NK-92 treated with Interleukin-12 subunit alpha and Interleukin-12 subunit beta, amount 100 ng/mL, for 24 hours (cell line): ENCODE results near the gene CTSZ.
A peak's percentile ranks its signal among the peaks of the same experiment; 100 is the strongest.
"Not testable (repeated sequence)": the region's sequence is repeated elsewhere in the genome, so short reads cannot be mapped to it uniquely, and the experiment has no call there.

Experiments
- DNase-seq: peaks from one replicate; lab custom pipeline; 2025; lab: John Stamatoyannopoulos, UW

The CTSZ gene

DNA sequence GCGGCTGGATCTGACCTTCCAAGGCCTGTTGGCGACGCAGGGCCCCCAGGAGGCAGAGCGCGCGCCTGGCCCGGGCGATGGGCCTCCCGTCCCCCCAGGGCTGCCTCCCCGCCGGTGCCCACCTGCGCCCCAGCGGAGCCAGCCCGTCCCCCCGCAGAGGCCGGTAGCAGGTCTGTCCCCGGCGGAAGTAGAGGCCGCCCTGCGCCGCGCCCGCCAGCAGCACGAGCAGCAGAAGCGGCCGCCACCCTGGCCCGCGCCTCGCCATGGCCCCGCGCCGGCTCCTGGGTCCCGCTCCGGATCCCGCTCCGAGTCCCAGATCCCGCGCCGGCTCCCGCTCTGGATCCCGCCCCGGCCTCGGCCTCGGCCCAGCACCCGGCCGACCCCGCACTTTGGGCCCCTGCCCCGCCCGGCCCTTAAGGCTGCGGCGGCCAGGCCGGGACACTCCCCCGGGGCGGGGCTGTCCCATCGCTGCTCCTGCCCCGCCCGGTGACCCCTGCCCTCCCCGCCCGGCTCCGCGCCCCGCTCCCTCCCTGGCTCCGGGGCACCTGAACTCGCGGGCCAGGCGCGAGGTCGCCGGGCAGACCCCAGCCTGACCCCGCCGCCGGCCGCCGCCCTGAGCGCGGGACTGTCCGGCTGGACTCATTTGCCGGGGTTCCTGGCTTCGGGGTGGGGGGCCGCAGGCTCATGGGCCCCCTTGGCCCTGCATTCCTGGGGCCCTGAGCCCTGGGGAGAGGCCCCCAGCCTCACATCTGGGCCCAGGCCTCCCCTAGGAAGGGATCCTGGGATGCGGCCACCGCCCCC is at the start of gene CTSZ:
Gene CTSZ, minus strand, starts transcription at position 391 of the 801 bp plus-strand sequence. Its CDS starts 126 bp downstream, at position 265.
- peak; percentile 28 for DNase-seq

GRCh38 chr20:59055302-59055701 is 48.2 kb upstream of the CTSZ start:
- no peak for DNase-seq

DNA sequence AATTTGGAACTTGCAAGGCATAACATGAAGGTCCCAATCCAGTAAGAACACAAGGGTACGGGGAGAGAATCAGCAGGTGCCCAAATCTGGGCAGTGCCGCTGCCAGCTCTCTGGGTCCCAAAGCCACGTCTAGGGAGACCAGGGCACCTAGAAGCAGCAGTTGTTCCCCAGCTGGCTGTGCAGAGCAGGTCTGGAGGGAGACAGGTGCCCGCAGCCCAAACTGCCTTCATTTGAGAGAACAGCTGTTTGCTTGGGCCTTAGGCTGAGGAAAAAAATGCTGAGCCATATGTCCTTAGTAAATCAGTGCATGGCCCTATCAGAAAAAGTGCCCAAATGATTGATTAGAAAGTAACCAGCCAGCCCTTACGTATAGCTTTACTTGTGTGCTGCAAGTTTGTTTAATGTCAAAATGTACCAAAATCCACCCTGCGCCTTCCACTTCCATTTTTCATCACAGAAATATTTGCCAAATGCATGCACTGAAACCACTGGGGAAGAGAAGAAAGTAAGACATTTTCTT is 44.7 kb upstream of the CTSZ start:
- no peak for DNase-seq

DNA sequence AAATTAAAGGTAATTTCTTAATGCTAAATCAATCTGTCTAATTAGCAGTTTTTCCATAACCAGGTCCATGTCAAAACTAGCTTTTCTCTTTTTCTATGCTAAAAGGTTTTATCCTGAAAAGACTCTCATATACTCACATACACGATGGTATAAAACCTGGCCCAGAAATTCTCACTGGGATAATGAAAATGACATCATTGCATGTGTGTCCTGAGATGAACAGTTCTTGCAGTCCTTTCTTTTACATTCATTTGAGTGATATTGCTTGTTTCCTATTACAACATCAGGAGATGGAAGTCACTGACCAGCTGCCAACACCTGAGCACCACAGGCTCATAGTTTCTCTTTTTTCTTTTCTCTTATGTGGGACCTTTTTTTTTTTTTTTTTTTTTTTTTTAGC is 43.4 kb upstream of the CTSZ start:
- no peak for DNase-seq

DNA sequence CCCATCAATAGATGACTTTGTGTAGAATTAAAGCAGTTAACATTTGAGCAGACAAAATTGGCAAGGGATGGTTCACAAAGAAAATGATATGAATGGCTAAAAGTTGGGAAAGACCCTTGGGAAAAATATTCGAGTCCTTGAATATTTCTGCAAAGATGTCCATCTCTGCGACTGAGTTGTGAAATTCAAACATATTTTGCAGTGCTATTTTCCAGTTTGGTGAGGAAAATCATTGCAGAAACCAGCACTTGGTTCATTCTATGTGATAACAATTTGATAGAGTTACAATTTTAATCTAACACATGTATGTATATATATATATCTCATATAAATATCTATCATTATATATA is 41.6 kb upstream of the CTSZ start:
- DNase-seq = no peak

DNA sequence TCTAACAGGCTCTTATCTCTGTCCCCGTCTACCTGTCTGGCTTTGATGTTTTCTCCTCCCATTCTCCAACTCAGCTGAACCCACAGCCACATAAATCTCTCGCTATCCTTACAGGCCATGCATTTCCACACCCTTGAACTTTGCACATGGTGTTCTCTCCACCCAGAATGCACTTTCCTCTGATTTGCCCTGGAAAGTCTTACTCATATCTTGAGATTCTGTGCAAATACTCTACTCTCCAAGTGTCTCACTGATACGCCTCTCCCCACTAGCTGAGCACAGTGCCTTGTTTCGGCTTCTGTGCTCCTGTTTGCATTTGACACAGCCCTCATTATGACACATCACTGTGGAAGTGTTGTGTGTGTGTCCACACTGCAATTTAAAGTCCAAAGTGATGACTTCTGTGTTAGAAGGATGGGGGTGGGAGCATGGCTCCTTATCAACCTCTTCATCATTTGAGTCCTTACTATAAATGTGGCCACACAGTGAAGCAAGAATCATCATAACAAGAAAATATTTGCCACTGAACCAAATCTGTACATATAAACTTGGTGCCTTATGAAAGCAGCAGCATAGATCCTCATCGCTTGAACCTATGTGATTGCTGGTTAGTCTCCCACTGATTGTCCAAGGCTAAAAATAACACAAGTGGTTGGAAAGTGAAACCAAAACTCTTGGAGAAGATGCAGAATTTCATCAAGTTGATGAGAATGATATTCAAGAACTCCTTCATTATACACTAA is 41.1 kb upstream of the CTSZ start:
- no peak for DNase-seq

- DNase-seq = no peak
Measured at GRCh38 chr20:59046862-59047261, 39.8 kb upstream of the CTSZ start.

DNA sequence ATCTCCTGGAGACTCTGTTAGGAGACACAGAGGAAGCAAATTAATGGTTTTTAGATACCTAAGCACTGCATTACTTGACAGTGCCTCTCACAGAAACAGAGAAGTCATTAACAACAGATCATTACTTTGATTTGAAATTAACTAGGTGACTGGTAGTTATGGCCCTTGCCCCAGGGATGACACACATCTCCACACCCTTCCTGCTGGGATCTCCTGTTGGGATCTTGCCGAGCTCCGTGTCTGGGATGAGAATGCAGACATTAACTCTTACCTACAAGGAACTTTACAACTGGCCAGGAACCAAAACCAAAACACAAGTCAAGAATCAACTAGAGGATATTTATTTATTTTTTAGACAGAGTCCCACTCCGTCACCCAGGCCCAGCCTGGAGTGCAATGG is 37.7 kb upstream of the CTSZ start:
- DNase-seq = no peak

DNA sequence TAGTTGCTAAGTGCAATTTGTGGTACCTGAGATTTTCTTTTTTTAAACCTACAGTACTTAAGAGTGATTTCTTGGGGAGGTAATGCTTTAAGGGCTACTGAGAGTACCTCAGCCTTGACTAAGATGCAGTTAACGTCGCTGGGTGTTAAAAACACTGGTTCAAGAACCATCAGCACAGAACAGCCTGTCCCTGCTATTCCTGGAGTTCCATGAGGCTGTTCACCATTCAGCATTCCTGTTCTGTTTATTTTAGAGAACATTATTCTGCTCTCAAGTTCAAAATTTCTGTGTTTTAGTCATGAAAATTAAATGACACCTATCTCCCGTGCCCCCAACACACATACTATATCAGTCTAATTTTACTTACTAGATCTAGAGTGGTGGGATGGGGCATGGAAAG is 37.2 kb upstream of the CTSZ start:
- DNase-seq = no peak

GRCh38 chr20:59043698-59044097 is 36.6 kb upstream of the CTSZ start:
- no peak for DNase-seq

GRCh38 chr20:59042796-59043631 is 36.0 kb upstream of the CTSZ start:
- peak; percentile 90 for DNase-seq

GRCh38 chr20:59042151-59042795 is 35.2 kb upstream of the CTSZ start, which contains the start of gene PRELID3B:
Gene PRELID3B, minus strand, starts transcription at chr20:59042786. Its CDS starts 56 bp downstream, at chr20:59042730.
- peak; percentile 74 for DNase-seq

DNA sequence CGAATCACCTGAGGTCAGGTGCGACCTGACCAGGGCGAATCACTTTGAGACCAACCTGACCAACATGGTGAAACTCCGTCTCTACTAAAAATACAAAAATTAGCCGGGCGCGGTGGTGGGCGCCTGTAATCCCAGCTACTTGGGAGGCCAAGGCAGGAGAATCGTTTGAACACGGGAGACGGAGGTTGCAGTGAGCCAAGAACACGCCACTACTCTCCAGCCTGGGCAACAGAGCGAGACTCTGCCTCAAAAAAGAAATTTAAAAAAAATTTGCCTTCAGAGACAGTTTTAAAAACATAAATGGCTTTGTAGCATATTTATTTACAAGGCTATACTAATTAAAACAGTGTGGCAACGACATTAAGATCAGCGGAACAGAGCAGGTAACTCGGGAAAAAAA is 34.4 kb upstream of the CTSZ start:
- not testable (repeated sequence) for DNase-seq

DNA sequence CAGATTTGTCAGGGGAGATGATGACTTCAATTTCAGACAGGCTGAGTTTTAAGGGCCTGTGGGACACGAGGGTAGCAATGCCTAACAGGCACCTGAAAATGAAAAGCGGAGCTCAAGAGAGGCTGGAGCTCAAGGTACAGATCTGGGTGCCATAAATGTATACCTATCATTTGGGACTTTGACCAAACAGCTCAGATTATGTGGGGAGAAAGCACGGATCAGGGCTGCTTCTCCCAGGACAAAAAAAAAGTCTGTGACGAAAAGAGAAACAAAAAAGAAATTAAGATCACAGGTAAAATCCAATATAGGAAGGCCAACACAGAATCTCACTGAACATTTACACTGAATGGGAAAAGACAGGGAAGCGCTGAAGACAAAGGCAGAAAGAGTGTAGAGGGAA is 33.6 kb upstream of the CTSZ start:
- DNase-seq = no peak

- DNase-seq = no peak
Measured at GRCh38 chr20:59039233-59039632, 32.2 kb upstream of the CTSZ start.

DNA sequence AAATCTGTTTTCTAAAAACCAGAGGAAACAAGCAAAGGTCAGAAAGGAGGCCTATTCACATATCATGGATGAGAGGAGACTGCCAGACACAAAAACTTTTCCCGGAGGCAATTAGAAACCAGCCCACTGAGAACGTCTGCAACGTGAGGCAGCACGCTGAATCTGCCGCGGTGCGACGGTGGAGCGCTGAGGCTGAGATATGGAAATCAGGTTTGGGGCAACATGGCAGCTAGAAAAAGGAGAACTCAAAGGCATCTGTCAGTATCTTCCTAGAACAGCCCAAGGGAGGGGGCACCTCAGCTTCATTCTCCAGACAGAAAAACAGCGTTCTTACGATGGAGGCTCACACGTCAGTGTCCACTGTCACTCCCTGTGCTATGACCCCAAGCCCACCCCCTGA is 30.3 kb upstream of the CTSZ start:
- no peak for DNase-seq

- DNase-seq = no peak
Measured at GRCh38 chr20:59035381-59035780, 28.3 kb upstream of the CTSZ start.

GRCh38 chr20:59033616-59034165 is 26.6 kb upstream of the CTSZ start:
- DNase-seq = no peak

DNA sequence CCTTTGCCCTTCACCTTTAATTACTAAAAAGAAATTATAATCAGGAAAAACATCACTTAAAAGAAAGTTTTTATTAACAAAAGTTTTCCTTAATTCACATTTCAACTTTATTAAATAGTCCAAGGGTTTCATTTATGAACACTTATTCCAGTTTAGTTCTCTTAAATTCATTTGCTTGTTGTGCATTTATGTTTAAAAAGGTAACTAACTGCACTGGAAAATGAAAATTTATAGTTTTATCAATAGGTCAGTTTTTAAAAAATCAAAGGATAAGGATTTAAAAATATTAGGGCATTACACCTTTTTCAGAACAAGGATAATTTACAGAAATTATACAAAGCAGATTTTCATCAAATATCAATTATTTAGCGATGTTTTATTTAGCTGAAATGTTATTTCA is 26.0 kb upstream of the CTSZ start:
- DNase-seq = no peak

DNA sequence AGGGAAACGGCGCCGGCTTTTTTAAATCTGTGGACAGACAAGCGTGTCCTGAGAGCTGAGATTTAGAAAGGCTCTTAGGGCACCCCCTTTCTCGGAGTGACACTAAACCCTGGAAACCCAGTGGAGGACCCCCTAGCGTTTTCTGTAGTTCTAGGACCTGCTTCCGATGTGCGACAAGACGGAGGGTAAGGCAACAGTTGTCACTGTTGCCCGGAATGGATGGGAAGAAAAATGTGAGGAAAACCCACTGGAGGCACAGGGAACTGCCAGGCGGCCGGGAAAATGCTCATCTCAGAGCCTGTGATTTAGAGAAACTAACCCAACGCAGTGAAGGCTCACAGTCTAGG is 25.6 kb upstream of the CTSZ start:
- no peak for DNase-seq

DNA sequence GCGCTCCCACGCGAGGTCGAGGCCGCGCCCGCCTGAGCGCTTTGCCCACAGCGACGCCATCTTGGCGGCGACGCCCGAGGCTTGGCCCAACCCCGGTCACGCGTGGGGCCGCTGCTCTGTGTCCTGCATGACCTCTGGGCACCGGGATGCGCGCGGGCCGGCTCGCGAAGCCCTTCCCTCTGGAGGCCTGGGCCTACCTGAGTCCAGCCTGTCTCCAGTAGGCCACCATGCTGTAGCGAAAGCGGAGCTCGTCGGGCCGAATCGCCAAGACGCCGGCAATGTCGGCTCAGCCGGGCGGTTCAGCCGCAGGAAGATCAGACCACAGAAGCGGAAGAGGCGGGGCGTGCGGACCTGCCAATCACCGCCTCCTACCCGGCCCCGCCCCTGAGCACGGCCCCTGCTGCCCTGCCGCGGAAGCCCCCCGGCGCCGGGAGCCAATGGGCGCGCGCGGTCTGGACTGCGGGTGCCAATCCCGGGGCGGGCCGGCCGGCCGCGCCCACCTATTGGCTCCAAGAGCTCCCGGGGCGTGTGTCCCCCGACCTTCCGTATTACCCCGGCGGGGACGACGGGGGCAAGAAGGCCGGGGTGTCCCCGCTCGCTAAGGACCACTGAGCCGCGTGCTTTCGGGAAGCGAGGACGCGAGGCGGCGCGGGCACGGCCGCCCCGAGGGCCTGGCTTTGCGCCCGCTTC is 25.1 kb upstream of the CTSZ start, which contains the start of gene ATP5F1E:
Gene ATP5F1E, minus strand, starts transcription at position 313 of the 690 bp plus-strand sequence. Its CDS starts 84 bp downstream, at position 229.
- peak; percentile 96 for DNase-seq
